AG04450 (cell line): Measurements from ENCODE around the gene ALDH3A1. TPM values are rescaled to one million over a fixed set of nuclear protein-coding genes. Genes with fewer than 3 reads are reported as not detected.

Source experiments
- CTCF ChIA-PET: fragments of 300-600, 350-600 bp; formaldehyde crosslinking; extraction: SDS; loops from one replicate; lab custom pipeline; 2022; ENCODE audit warnings: antibody characterized with exemption, inconsistent platforms; lab: Charles Lee
- POLR2A ChIA-PET: fragments of 350-600 bp; formaldehyde crosslinking; extraction: SDS; loops from one replicate; lab custom pipeline; 2021; ENCODE audit warnings: antibody characterized with exemption, inconsistent platforms; lab: Yijun Ruan, JAX
- DNase-seq: peaks from one replicate; pipeline ENCODE4 v3.0.0-alpha.2; 2011; ENCODE audit warnings: low read depth, low spot score
- H3K27ac ChIP-seq: one replicate; pipeline ENCODE4 v1.5.1; 2012; ENCODE audit warnings: low read depth, low read length, control low read depth
- H3K27me3 ChIP-seq: one replicate; pipeline ENCODE4 v1.6.0; 2012; ENCODE audit warnings: low read length; ENCODE audit not compliant: control insufficient read depth, insufficient read depth
- H3K4me3 ChIP-seq: 2 replicates; pipeline ENCODE4 v1.5.1; 2011; ENCODE audit warnings: mild to moderate bottlenecking, low read depth, low read length, control low read depth
- H3K9me3 ChIP-seq: 2 replicates; pipeline ENCODE4 v1.5.1; 2012; ENCODE audit warnings: low read length; ENCODE audit not compliant: control insufficient read depth, insufficient read depth
- CTCF ChIP-seq: IDR thresholded peaks from 2 replicates; pipeline ENCODE4 v1.5.1; 2011; ENCODE audit warnings: low read depth, low read length, control low read depth, inconsistent platforms
- polyA minus RNA-seq: library from RNA; depleted of rRNA, polyadenylated mRNA; stranded (reverse); fragments of >200 nt; gene quantifications from 2 replicates; pipeline ENCODE4 v1.2.3, GENCODE V29; 2011; rRNA and poly(A)+ RNA removed
- polyA plus RNA-seq: library from polyadenylated mRNA; depleted of rRNA; stranded (reverse); fragments of >200 nt; gene quantifications from 2 replicates; pipeline ENCODE4 v1.2.3, GENCODE V29; 2011; rRNA removed

ALDH3A1 gene
- polyA plus RNA-seq (0.14 and 1.7 TPM in 2 replicates), polyA minus RNA-seq (0.30 TPM in 1 of 2 replicates, not detected in the other)

GRCh38 chr17:19747829-19748806 lies at the start of gene ALDH3A1:
Gene ALDH3A1, minus strand, starts transcription at chr17:19748298. Its CDS starts 3,169 bp downstream, at chr17:19745129.
- POLR2A ChIA-PET: no interaction called here
- CTCF ChIA-PET: interaction anchor here (1.4 to 1.9 kb wide), 2 partner anchors 18 to 20 kb away, joined by 3 to 9 read pairs; no protein-coding TSS in a partner anchor
- TF ChIP-seq CTCF: no peak
- DNase-seq: no peak
- H3K9me3 ChIP-seq: peaks cover 5% of the 10 kb centered on the region; the same call in 1 of the 2 replicates
- H3K27ac ChIP-seq: no peak within 1 kb of the TSS
- no peak within 1 kb of the TSS for H3K4me3 ChIP-seq
- peaks cover 35% of the 10 kb centered on the region for H3K27me3 ChIP-seq

GRCh38 chr17:19796457-19796856 lies 48.4 kb upstream of the ALDH3A1 start:
- DNase-seq: no peak
- Histone ChIP-seq H3K9me3 (peaks cover 6% of the 10 kb centered on the region; the same call in 1 of the 2 replicates), H3K27ac (no peak overlapping the region), H3K27me3 (no peaks in the 10 kb centered on the region), H3K4me3 (no peak overlapping the region)
- no peak for TF ChIP-seq CTCF
- POLR2A ChIA-PET: no interaction called here
- CTCF ChIA-PET: interaction anchor here (0.5 to 1.0 kb wide), 2 partner anchors 30 to 433 kb away, joined by 3 read pairs; no protein-coding TSS in a partner anchor

- TF ChIP-seq CTCF: no peak
These were observed 43.9 kb upstream of the ALDH3A1 start for GRCh38 chr17:19791918-19792550.

GRCh38 chr17:19787733-19788357 lies 39.7 kb upstream of the ALDH3A1 start:
- no peak for DNase-seq
- ChIA-PET CTCF (no interaction called here), POLR2A (no interaction called here)
- no peak overlapping the region for H3K27ac ChIP-seq
- TF ChIP-seq CTCF: no peak
- no peaks in the 10 kb centered on the region; the same call in 1 of the 2 replicates for H3K9me3 ChIP-seq
- no peak overlapping the region for H3K4me3 ChIP-seq
- no peaks in the 10 kb centered on the region for H3K27me3 ChIP-seq

More at GRCh38 chr17:19791918-19792550, 43.9 kb upstream of the ALDH3A1 start:
- POLR2A ChIA-PET: no interaction called here
- Histone ChIP-seq H3K9me3 (peaks cover 6% of the 10 kb centered on the region; the same call in 1 of the 2 replicates), H3K4me3 (no peak overlapping the region), H3K27me3 (no peaks in the 10 kb centered on the region), H3K27ac (no peak overlapping the region)
- CTCF ChIA-PET: interaction anchor here (0.6 to 0.8 kb wide), 2 partner anchors 20 to 25 kb away, joined by 3 read pairs; no protein-coding TSS in a partner anchor
- no peak for DNase-seq
